PFSK-1 (cell line): ENCODE results near the gene PKMYT1.
A peak's percentile ranks its signal among the peaks of the same experiment; 100 is the strongest.

Experiments
- FOXP2 ChIP-seq: optimal IDR thresholded peaks from 2 replicates; pipeline ENCODE3; 2011; ENCODE audit warnings: borderline replicate concordance, control low read depth, inconsistent platforms; ENCODE audit not compliant: insufficient read depth; ENCODE audit errors: extremely low read length, extremely low read depth
- POLR2AphosphoS5 ChIP-seq: IDR thresholded peaks from 2 replicates; pipeline ENCODE4 v1.6.1; 2012; ENCODE audit warnings: low read depth, mild to moderate bottlenecking, control low read depth, low read length, moderate library complexity
- REST ChIP-seq, 2 experiments: IDR thresholded peaks; 2 replicates each; pipeline versions ENCODE4 v1.6.1 to v1.8.0; 2011 to 2012; ENCODE audit warnings: low read depth in 2 of 2, low read length in 2 of 2, control low read depth in 1 of 2, inconsistent platforms in 1 of 2, mild to moderate bottlenecking in 1 of 2, moderate library complexity in 1 of 2; ENCODE audit not compliant: insufficient read depth in 1 of 2
- SIN3A ChIP-seq: IDR thresholded peaks from 2 replicates; pipeline ENCODE4 v1.6.1; 2012; ENCODE audit warnings: mild to moderate bottlenecking, low read length, moderate library complexity, borderline replicate concordance; ENCODE audit not compliant: insufficient read depth
- TAF1 ChIP-seq: IDR thresholded peaks from 2 replicates; pipeline ENCODE4 v1.6.1; 2012; ENCODE audit warnings: low read length, control low read depth, borderline replicate concordance; ENCODE audit not compliant: insufficient read depth

PKMYT1 gene

GRCh38 chr16:2985462-2985861 is 5.2 kb upstream of the PKMYT1 start:
- TF ChIP-seq SIN3A (no peak), REST (IDR thresholded peaks at IDR 0.05; ENCODE audit: insufficient read depth in 1 of 2, low read depth in 2 of 2, low read length in 2 of 2) (no peak), POLR2AphosphoS5 (no peak), TAF1 (no peak), FOXP2 (no peak)

GRCh38 chr16:2983706-2984136 is 3.5 kb upstream of the PKMYT1 start:
- TF ChIP-seq REST (IDR thresholded peaks at IDR 0.05; ENCODE audit: insufficient read depth in 1 of 2, low read depth in 2 of 2, low read length in 2 of 2), result no peak
- no peak for TF ChIP-seq FOXP2
- peak; percentile 38; the same call in 1 of the 2 replicates for TF ChIP-seq POLR2AphosphoS5

- TF ChIP-seq TAF1, result no peak
- TF ChIP-seq SIN3A, result no peak
- no peak for TF ChIP-seq POLR2AphosphoS5
- no peak for TF ChIP-seq FOXP2
- TF ChIP-seq REST (IDR thresholded peaks at IDR 0.05; ENCODE audit: insufficient read depth in 1 of 2, low read depth in 2 of 2, low read length in 2 of 2), result no peak
These were observed 2.2 kb upstream of the PKMYT1 start for GRCh38 chr16:2982402-2982801.

- no peak for TF ChIP-seq TAF1
- TF ChIP-seq POLR2AphosphoS5, result no peak
- TF ChIP-seq SIN3A, result no peak
- TF ChIP-seq REST (IDR thresholded peaks at IDR 0.05; ENCODE audit: insufficient read depth in 1 of 2, low read depth in 2 of 2, low read length in 2 of 2), result no peak
- no peak for TF ChIP-seq FOXP2
These were observed 1.6 kb upstream of the PKMYT1 start for GRCh38 chr16:2981899-2982250.

- TF ChIP-seq FOXP2 (no peak), REST (IDR thresholded peaks at IDR 0.05; ENCODE audit: insufficient read depth in 1 of 2, low read depth in 2 of 2, low read length in 2 of 2) (no peak), POLR2AphosphoS5 (no peak), SIN3A (no peak), TAF1 (no peak)
These were observed 1.1 kb upstream of the PKMYT1 start for GRCh38 chr16:2981177-2981898.
